SW 1271 (cell line): ENCODE results near the gene SLC38A3.
A peak's percentile ranks its signal among the peaks of the same experiment; 100 is the strongest.

Experiments
- DNase-seq, 2 experiments: peaks; one replicate each; lab custom pipeline; 2025; lab: John Stamatoyannopoulos, UW

The SLC38A3 gene

DNA sequence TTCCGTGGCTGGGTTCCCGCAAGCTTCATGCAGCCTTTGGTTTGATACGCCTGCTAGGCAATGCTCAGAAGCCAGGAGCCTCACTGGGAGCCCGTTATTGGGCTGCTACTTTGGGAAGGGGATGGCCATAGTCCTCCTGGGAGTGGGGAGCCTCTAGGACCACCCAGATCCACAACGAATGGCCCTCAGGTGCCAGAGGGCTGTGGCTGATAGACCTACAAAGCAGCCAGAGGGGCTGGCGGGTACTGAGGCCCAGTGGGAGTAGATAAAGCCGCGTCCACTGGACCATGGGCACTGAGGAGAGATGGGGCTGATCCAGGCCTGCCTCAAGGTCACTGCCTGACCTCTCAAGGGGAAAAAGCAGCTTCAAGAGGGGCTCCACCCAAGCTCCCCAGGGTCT is 12.9 kb upstream of the SLC38A3 start:
- no peak for DNase-seq

DNA sequence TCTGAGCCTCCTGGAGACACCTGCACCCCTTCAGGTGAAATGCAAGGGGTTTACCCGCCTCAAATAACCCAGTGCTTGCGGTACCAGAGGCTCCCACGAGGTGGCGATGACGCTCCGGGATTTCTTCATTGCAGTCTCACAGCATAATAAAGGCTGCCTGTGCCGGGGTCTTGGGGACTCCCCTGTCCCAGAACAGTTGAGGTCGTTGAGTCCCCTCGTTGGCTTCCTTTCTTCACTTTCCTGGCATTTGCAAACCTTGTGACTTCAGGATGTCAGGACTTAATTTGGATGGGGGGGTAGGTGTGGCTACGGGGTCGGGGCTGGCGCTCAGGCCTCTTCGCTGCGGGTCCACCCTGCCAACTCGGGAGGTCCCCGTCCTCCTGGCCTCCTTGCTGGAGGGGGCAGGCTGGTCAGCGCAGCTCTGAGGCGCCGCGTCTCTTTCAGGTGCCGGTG is 12.4 kb upstream of the SLC38A3 start:
- DNase-seq, result peak in 1 of 2 experiments; percentile 23

GRCh38 chr3:50193286-50193685 is 11.8 kb upstream of the SLC38A3 start:
- DNase-seq, result no peak

DNA sequence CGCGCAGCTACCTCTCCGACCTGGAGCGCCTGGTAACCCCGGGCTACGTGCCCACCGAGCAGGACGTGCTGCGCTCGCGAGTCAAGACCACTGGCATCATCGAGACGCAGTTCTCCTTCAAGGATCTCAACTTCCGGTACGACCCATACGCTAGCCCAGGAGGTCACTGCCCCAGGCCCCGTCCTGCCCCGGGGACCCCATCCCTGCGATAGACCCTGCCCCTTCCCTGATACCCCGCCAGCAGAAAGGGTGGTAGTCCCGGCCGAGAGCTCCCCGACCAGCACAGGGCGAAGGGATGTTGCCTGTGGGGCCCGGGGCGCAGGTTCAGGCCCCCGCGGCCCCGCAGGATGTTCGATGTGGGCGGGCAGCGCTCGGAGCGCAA is 11.3 kb upstream of the SLC38A3 start:
- no peak for DNase-seq

- DNase-seq, result peak in 1 of 2 experiments; percentile 11
These were observed 10.8 kb upstream of the SLC38A3 start for GRCh38 chr3:50194128-50194902.

- DNase-seq, result no peak
These were observed 10.1 kb upstream of the SLC38A3 start for GRCh38 chr3:50194903-50195500.

DNA sequence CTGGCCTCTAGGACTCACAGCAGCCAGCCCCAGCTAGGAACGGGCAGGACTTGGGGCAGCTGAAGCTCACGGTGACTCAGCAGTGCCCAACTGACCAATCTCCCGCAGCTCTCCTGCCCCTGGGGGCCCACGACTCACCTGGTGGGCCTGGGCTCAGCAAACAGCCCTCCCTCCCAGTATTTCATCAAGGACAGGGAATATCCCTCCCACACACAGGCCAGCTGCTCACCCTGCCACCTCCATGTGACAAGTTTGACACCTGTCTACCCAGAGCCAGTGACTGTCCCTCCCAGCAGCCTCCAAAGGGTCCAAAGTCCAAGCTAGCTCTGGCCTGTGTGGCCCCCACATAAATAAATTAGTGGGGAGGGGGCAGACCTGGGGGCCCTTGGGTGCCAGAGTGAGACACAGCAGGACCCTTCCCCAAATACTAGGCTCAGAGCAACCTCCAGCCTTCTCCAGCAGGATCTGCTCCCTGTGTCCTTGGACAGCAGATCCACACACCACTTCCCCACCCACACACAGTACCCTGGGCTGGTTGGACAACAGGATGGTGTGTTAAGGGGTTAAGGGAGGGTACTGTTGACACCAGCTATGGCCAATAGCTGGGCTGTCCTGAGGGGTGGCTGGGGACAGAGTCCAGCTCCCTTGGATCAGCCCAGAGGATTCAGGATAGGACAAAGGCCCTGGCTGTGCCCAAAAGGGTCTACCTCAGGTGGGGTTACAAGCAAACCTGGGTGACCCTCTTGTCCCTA is 9.4 kb upstream of the SLC38A3 start:
- DNase-seq, result no peak

- DNase-seq, result no peak
These were observed 8.7 kb upstream of the SLC38A3 start for GRCh38 chr3:50196253-50196801.

DNA sequence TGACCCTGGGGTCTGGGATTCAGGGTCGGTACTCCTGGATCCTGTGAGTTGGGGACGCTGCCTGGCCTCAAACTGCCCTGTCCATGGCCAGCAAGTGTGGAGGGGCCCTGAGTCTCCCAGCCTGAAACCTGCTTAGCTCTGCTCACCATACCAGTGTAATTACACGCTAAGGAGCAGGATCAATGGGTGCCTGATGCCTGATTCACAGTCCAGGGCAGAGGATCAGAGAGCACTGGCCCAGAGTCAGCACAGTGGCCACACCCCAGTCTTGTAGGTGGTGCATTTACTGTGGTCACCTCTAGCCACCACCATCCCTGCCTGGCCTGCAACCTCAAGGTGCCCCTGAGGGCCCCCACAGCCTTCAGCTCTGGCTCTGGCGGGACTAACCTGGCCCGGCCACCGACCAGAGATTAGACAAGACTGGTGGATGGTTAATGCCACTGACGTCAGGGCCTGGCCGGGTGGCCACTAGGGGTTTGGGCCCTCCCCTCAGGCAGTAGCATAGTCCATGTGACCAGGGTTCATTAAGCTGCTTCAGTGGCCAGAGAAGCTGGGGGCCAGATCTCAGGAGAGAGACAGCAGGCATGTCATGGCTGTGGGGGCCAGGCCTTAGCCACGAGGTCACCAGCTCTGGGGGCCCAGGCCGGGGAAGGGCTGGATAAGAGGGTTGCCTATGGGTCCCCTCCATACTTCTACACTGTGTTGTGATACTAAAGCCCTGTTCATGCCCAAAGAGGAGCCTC is 3.3 kb upstream of the SLC38A3 start:
- DNase-seq, result no peak

- DNase-seq, result no peak
These were observed 2.5 kb upstream of the SLC38A3 start for GRCh38 chr3:50202353-50203112.

DNA sequence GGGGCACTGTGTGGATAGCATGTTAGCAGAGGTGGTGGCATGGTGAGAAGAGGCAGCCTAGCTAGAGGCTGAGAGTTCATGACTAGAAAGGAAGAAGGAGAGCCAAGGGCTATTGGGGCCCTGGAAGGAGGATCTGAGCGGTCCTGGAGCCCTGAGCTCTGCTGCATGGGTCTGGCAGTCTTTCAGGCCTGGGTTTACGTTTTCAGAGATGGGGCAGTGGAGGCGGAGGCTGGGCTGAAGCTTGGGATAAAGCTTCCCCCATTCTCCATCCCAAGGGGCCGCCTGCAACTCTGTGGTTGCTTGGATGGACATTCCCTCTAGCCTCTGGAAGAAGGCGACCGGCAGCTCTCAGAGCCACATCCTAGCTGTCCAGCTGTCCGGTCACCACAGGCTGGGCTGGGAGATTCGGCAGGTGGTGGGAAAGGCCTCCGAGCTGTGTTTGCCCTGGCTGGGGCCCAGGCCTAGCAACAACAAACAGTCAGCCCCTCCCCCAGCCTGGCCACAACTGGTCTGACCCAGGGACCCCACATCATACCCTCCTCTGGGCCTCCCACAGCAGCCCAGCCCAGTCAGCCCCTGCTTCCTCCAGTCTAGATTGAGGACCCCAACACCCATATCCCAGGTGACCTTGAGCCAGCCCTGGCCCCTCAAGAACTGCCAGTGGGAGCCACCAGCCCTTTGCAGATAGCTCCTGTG is 1.8 kb upstream of the SLC38A3 start:
- no peak for DNase-seq

DNA sequence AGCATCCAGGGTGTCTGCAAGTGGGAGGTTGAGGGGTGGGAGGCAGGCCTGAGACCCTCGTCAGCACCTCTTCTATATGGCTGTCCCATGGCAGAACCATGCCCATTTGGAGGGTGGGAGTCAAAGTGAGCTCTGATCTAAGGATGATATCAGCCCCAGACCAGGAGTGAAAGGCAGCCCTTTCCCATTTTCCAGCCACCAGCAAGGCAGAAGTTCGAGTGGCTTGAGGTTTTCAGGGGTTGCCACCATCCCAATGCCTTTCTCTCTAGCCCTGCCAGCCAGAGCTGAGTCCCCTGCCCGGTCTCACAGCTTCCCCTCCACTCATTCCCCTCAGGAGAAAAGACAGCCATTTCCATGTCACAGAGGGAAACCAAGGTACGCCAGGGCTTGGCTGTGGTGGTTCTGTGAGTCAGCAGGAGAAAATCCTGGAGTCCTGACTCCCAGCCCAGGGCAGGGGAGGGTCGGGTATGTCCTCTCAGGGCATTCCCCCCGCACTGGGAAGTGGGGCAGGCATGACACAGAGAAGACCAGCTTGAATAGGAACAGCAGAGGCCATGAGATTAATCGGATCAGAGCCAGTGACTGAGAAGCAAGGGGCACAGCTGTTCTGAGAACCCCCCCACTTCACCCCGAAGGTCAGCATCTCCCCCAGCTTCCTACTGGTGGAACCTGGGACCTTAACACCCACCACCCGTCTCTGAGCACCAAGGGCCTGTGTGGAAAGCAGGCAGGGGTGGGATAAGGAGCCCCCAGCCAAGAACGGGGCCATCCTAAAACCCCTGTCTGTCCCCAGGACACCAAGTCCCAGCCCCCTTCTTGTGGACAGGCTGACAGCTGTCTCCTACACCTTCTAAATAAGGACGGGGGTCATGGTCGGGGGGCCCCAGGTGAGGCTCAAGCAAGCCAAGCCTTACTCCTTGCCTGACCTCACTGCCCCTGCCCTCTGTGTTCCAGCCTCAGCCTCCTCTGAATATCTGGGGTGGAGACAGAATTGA is 965 bp upstream of the SLC38A3 start:
- DNase-seq, result no peak

DNA sequence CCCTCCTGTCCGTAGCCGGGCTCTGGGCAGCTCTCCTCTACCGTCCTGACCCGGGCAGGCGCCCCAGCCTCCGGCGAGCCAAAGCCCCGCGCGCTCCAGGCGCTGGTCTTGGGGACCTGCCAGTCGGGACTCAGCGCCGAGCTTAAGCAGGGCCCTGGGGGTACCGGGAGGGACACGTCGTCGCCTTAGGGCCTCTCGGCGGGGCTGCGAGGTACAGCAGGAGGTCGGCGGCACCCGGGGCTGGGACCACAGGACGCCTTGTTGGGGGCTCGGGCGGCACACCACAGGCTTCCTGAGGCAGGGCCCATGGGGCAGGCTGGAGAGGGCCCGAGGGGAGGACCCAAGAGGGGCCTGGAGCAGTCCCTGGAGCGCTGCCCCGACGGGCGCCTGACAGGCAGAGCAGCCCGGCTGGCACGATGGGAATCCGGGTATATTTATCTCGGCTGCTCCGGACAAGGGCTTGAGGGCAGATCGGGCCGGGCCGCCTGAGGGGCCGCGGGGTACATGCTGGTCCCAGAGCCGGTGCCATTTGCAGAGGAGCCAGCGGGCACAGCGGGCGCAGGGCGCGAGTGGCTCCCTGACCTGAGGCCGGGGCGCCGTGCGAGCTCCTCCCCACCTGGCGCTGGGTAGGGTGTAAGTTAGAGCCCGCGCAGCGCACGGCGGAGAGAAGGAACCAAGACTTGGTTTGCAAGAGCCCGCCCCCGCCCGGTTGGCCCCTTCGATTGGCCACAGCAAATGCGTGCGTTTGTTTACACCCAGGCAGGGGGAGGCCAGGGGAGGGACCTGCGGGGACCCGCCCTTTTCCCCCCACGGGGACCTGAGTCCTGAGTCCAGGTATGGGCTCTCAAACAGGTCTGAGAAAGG is 574 bp downstream of the SLC38A3 start:
- no peak for DNase-seq

DNA sequence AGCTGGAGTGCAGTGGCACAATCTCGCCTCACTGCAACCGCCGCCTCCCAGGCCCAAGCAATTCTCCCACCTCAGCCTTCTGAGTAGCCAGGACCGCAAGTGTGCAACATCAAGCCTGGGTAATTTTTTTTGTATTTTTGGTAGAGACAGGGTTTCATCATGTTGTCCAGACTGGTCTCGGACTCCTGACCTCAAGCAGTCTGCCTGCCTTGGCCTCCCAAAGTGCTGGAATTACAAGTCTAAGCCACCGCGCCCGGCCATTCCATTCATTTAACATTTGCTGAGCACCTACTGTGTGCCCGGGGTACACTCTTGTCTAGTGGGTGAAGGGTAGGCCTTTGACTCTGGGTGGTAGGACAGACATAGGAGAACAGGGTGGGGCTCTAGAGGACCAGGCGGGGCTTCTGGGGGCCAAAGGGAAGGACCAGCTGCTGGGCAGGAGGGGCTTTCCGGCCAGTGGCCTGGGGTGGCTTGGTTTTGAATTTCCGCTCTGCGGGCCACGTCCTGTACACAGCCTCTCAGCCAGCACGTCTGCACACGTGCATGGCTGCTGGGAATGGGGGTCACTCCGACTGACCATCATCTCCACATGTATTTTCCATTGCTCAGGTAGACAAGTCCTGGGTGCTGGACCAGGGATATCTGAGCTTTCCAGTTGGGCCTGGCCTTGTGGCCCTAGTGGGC is 2.4 kb downstream of the SLC38A3 start:
- DNase-seq, result no peak

DNA sequence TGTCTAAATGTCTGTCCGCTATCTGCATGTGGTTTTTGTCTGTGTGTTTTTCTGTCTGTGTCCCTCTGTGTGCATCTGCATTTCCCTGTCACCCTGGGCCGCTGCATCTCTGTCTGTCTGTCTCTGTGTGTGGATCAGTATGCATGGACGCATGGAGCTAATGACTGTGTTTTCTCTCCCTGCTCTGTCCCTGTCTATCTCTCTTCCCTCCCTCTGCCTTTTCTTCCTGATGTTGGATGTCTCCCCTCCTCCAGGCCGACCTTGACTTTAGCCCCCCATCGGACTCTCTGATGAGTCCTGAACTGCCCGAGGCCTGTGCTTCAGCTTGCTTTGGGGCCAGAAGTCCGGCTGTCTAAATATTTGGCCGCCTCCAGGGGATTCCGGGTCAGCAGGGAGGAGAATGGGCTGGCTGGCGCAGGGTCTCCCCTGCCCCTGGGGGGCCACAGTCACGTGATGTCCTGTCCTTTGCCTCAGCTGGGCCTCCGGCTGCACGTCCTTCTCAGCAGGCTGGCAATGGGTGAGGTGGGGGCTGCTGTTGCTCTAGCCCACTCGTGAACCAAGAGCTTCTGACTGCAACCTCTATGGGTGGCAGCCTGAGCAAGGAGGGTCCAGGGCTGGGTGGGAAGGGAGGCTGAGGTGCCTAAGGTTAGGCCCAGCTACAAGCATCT is 3.7 kb downstream of the SLC38A3 start:
- DNase-seq, result no peak

- no peak for DNase-seq
These were observed 5.1 kb downstream of the SLC38A3 start for GRCh38 chr3:50210176-50210509.
